GM12865 (cell line): ENCODE data around the gene ZNF487.

Experiments used
- DNase-seq: peaks from one replicate; pipeline ENCODE4 v3.0.0; 2010; ENCODE audit warnings: low read depth
- H3K4me3 ChIP-seq: 2 replicates; pipeline ENCODE4 v1.5.1; 2011; ENCODE audit warnings: mild to moderate bottlenecking, low read depth, low read length, control low read depth
- TF ChIP-seq, protein P1 (sequence below): IDR thresholded peaks from 2 replicates; pipeline ENCODE4 v1.5.1; 2011; ENCODE audit warnings: low read length, control low read depth, low read depth, inconsistent platforms; ENCODE audit not compliant: insufficient read depth; ENCODE audit errors: missing control alignments

Gene ZNF487

DNA sequence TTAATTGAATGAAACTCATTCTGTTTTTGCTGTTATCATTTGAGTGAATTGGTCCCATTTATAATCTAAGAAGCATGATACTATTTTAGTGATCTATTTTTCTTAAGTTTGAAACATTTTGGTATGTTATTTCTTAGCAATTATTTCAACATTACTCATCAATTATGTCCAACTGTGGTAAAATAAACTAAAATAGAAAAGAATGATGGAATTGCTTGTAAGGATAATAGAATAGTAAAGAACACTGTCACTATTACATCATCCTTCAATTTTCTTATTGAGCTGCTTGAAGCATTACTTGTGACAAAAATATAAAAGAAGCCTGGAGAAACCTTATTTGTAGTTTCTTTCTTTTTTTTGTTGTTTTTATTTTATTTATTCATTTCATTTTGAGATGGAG lies 42.4 kb downstream of the ZNF487 start:
- DNase-seq = no peak
- no peak overlapping the region for H3K4me3 ChIP-seq
- TF ChIP-seq, protein P1, sequence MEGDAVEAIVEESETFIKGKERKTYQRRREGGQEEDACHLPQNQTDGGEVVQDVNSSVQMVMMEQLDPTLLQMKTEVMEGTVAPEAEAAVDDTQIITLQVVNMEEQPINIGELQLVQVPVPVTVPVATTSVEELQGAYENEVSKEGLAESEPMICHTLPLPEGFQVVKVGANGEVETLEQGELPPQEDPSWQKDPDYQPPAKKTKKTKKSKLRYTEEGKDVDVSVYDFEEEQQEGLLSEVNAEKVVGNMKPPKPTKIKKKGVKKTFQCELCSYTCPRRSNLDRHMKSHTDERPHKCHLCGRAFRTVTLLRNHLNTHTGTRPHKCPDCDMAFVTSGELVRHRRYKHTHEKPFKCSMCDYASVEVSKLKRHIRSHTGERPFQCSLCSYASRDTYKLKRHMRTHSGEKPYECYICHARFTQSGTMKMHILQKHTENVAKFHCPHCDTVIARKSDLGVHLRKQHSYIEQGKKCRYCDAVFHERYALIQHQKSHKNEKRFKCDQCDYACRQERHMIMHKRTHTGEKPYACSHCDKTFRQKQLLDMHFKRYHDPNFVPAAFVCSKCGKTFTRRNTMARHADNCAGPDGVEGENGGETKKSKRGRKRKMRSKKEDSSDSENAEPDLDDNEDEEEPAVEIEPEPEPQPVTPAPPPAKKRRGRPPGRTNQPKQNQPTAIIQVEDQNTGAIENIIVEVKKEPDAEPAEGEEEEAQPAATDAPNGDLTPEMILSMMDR = no peak

DNA sequence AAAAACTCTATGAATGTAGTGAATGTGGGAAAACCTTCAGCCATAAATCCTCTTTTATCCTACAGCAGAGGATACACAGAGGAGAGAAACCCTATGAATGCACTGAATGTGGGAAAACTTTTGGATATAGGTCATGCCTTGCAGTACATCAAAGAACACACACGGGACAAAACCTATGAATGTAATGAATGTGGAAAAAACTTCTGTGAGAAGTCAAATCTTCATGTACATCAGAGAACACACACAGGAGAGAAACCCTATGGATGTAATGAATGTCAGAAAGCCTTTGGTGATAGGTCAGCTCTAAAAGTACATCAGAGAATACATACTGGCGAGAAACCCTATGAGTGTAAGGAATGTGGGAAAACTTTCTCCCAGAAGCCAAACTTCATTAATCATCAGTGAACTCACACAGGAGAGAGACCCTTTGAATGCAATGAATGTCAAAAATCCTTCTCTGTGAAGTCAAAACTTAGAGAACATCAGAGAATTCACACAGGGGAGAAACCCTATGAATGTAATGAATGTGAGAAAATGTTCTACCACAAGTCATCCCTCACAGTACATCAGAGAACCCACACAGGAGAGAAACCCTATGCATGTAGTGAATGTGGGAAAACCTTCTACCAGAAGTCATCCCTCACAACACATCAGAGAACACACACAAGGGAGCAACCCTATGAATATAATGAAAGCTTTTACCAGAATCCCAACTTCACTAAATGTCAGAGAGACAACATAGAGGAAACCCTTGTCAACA lies 45.6 kb downstream of the ZNF487 start:
- DNase-seq = no peak
- TF ChIP-seq, protein P1 = no peak
- H3K4me3 ChIP-seq = no peak overlapping the region

DNA sequence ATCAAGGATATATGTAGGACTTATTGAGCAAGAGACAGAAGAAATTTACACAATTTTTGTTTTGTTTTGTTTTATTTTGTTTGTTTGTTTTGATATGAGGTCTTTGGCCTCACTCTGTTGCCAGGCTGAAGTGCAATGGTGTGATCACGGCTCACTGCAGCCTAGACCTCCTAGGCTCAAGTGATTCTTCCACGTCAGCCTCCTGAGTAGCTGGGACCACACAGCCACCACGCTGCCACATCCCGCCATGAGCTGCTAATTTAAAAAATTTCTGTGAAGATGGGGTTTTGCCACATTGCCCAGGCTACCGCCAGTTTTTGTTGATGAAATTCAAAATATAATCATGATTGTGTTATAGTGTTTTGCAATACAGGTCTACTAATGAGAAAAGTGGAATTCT lies 54.9 kb downstream of the ZNF487 start:
- TF ChIP-seq, protein P1 = no peak
- DNase-seq = no peak
- no peak overlapping the region for H3K4me3 ChIP-seq

DNA sequence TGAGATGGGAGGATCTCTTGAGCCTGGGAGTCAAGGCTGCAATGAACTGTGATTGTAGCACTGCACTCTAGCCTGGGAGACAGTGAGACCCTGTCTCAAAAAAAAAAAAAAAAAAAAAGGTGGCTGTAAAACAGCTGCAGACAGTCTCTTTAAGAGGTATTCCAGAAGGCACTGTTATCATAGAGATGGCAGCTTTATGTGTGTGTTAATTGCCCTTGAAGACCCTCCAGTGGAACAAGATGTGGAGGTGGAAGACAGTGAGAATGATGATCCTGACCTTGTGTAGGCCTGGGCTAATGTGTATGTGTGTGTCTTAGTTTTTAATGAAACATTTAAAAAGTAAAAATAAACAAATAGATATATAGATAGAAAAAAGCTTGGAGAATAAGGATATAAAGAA lies 66.0 kb downstream of the ZNF487 start:
- TF ChIP-seq, protein P1 = no peak
- no peak for DNase-seq

DNA sequence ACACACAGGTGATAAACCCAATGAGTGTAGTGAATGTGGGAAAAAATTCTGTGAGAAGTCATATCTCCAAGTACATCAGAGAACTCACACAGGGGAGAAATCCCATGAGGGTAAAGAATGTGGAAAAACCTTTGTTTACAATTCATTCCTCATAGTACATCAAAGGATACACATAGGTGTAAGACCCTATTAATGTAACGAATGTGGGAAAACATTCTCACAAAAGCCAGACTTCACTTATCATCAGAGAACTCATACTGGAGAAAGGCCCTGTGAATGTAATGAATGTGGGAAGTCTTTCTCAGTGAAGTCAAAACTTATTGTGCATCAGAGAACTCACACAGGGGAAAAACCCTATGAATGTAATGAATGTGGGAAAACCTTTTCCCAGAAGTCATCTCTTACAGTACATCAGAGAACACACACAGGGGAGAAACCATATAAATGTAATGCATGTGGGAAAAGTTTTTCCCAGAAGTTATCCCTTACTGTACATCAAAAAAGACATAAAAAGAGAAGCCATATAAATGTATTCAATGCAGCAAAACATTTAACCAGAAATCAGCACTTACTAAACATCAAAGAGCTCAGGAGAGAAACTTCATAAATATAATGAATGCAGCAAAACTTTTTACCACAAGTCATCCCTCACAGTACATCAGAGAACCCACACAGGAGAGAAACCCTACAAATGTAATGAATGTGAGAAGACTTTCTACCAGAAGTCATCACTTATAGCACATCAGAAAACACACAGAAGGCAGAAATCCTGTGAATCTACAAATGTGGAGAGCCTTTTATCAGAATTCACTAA lies 87.7 kb downstream of the ZNF487 start:
- no peak for DNase-seq
- H3K4me3 ChIP-seq = no peak overlapping the region
- TF ChIP-seq, protein P1 = no peak

More for the DNA sequence above, 66.0 kb downstream of the ZNF487 start:
- no peak overlapping the region for H3K4me3 ChIP-seq
